Upper lobe of right lung (tissue), 1 donor: ENCODE results near the gene MOSMO. TPM values are rescaled to one million over a fixed set of nuclear protein-coding genes. Genes with fewer than 3 reads are reported as not detected.

Experiments
- ATAC-seq: fragments of 200-7000 bp; cut with Tn5 transposase; one replicate; pipeline ENCODE4 v1.9.1; 2020; ENCODE audit warnings: mild to moderate bottlenecking, moderate library complexity
- DNase-seq: peaks from one replicate; pipeline ENCODE4 v3.0.0-alpha.2; 2020
- H3K27ac ChIP-seq: fragments of 200-600 bp; one replicate; pipeline ENCODE4 v1.8.0; 2022
- H3K27me3 ChIP-seq: fragments of 200-600 bp; one replicate; pipeline ENCODE4 v1.8.0; 2022; ENCODE audit warnings: mild to moderate bottlenecking
- H3K36me3 ChIP-seq: fragments of 200-600 bp; one replicate; pipeline ENCODE4 v1.8.0; 2022
- H3K4me1 ChIP-seq: fragments of 200-600 bp; one replicate; pipeline ENCODE4 v1.8.0; 2022
- H3K4me3 ChIP-seq: fragments of 200-600 bp; one replicate; pipeline ENCODE4 v1.8.0; 2022; ENCODE audit warnings: mild to moderate bottlenecking
- H3K9me3 ChIP-seq: fragments of 200-600 bp; one replicate; pipeline ENCODE4 v1.8.0; 2022
- intact Hi-C: fragments of 100-400 bp; cut with DNase I; formaldehyde crosslinking; loops from one replicate; pipeline ENCODE4 v1.11.0; 2022
- total RNA-seq: library from RNA; stranded (reverse); fragmentation: NEBNext Ultra II Directional; extraction: Animal tissue kit (Norgen Biotek cat#: 25700); gene quantifications from one replicate; pipeline ENCODE4 v1.2.1, GENCODE V29; 2021
- TF ChIP-seq, protein P1 (sequence below): fragments of 200-600 bp; IDR thresholded peaks from one replicate; pipeline ENCODE4 v1.8.0; 2022; ENCODE audit warnings: antibody characterized with exemption
- donor health status: DM: no; HTN: yes; CAD: no; lungs with severe emphysema.

MOSMO gene
- total RNA-seq, 1 donor from 2014 or later: 11.4 TPM

GRCh38 chr16:22075043-22075757 lies 67.3 kb downstream of the MOSMO start:
- Histone ChIP-seq H3K9me3 (no peaks in the 10 kb centered on the region), H3K4me3 (no peak overlapping the region), H3K4me1 (no peaks in the 10 kb centered on the region), H3K27ac (no peak overlapping the region), H3K27me3 (no peaks in the 10 kb centered on the region), H3K36me3 (no peaks in the 10 kb centered on the region)
- ATAC-seq: no peak
- intact Hi-C loops: loop anchor here (5.0 kb wide), 1 partner anchor 73 kb away; the partner anchor contains the start of gene PDZD9
- TF ChIP-seq, protein P1, sequence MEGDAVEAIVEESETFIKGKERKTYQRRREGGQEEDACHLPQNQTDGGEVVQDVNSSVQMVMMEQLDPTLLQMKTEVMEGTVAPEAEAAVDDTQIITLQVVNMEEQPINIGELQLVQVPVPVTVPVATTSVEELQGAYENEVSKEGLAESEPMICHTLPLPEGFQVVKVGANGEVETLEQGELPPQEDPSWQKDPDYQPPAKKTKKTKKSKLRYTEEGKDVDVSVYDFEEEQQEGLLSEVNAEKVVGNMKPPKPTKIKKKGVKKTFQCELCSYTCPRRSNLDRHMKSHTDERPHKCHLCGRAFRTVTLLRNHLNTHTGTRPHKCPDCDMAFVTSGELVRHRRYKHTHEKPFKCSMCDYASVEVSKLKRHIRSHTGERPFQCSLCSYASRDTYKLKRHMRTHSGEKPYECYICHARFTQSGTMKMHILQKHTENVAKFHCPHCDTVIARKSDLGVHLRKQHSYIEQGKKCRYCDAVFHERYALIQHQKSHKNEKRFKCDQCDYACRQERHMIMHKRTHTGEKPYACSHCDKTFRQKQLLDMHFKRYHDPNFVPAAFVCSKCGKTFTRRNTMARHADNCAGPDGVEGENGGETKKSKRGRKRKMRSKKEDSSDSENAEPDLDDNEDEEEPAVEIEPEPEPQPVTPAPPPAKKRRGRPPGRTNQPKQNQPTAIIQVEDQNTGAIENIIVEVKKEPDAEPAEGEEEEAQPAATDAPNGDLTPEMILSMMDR: no peak
- no peak for DNase-seq

GRCh38 chr16:22075776-22076175 lies 67.9 kb downstream of the MOSMO start:
- H3K27ac ChIP-seq: no peak overlapping the region
- no peak overlapping the region for H3K4me3 ChIP-seq
- no peaks in the 10 kb centered on the region for H3K36me3 ChIP-seq
- H3K4me1 ChIP-seq: no peaks in the 10 kb centered on the region
- no peak for ATAC-seq
- no peak for DNase-seq
- H3K9me3 ChIP-seq: no peaks in the 10 kb centered on the region
- TF ChIP-seq, protein P1: no peak
- H3K27me3 ChIP-seq: no peaks in the 10 kb centered on the region
- intact Hi-C loops: loop anchor here (5.0 kb wide), 1 partner anchor 73 kb away; the partner anchor contains the start of gene PDZD9

DNA sequence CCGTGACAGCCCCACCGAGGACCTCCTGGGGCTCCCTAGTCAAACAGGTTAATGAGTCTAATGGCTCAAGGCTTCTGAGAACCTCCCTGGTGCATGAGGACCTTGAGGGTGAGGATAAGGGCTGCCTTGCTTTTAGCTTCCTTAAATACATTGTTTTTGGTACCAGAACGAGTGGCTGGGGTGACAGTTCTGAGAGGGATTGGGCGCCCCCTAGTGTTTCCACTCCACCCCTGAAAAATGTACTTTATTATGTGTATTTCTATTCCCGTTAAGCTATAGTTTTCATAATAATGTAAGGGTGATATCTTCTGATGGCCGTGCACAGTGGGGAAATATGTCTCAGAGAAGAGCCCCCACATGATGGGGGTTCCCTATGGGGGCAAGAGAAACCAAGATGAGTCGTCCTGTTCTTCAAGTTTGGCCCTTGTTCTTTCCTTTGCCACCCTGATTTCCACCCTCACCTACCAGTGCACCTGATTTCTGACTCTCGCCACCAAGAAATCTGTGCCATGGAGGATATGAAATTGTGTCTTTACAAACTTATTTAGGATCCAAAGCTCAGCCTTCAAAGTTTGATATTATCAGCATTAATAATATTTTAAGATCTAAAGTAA lies 69.9 kb downstream of the MOSMO start:
- intact Hi-C loops: loop anchor here (5.0 kb wide), 1 partner anchor 76 kb away; the partner anchor contains the start of gene PDZD9
- DNase-seq (no peak), ATAC-seq (peak; percentile 90)
- Histone ChIP-seq H3K4me1 (no peaks in the 10 kb centered on the region), H3K4me3 (no peak overlapping the region), H3K27ac (no peak overlapping the region), H3K36me3 (no peaks in the 10 kb centered on the region), H3K27me3 (no peaks in the 10 kb centered on the region), H3K9me3 (no peaks in the 10 kb centered on the region)
- TF ChIP-seq, protein P1: peak; percentile 80

DNA sequence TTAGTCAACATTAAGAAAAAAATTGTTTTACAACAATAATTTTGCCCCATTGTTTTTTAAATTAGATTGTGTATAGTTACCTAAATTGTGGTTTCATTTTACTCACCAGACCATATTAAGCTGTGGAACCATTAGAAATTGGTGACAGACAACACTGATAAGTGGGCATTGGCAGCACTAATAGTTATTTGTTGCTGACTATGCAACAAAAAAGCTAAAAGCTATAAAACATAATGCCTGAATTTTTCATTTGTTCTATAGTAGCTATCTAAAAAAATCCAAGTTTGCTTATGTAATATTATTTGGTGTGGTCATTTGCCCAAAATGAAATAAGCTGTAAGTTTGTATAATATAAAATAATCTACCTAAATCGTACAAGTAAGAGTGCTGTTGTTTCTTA lies 70.7 kb downstream of the MOSMO start:
- intact Hi-C loops: loop anchor here (5.0 kb wide), 1 partner anchor 76 kb away; the partner anchor contains the start of gene PDZD9
- Histone ChIP-seq H3K36me3 (no peaks in the 10 kb centered on the region), H3K27me3 (no peaks in the 10 kb centered on the region), H3K9me3 (no peaks in the 10 kb centered on the region), H3K4me1 (no peaks in the 10 kb centered on the region), H3K4me3 (no peak overlapping the region), H3K27ac (no peak overlapping the region)
- DNase-seq (no peak), ATAC-seq (no peak)
- TF ChIP-seq, protein P1: no peak

GRCh38 chr16:22081050-22081449 lies 73.1 kb downstream of the MOSMO start:
- TF ChIP-seq, protein P1: no peak
- no peak overlapping the region for H3K27ac ChIP-seq
- no peak overlapping the region for H3K4me3 ChIP-seq
- intact Hi-C loops: no loop called here
- H3K4me1 ChIP-seq: no peaks in the 10 kb centered on the region
- no peaks in the 10 kb centered on the region for H3K27me3 ChIP-seq
- ATAC-seq: no peak
- no peaks in the 10 kb centered on the region for H3K9me3 ChIP-seq
- no peak for DNase-seq
- peaks cover 5% of the 10 kb centered on the region for H3K36me3 ChIP-seq
